Keratinocyte (primary cell): ENCODE measurements around the gene RPS19BP1. TPM values are rescaled to one million over a fixed set of nuclear protein-coding genes. Genes with fewer than 3 reads are reported as not detected.
"Not testable (repeated sequence)": the region's sequence is repeated elsewhere in the genome, so short reads cannot be mapped to it uniquely, and the experiment has no call there.

Experiments
- DNase-seq: peaks from one replicate; pipeline ENCODE4 v3.0.0-alpha.2; 2011; ENCODE audit warnings: low read depth, missing footprints, low spot score
- FAIRE-seq: peaks from 2 replicates; lab custom pipeline; 2011; peaks lifted over from hg19 to GRCh38; lab: Jason Lieb, UNC
- H2AFZ ChIP-seq: 2 replicates; pipeline ENCODE4 v1.6.0; 2012; ENCODE audit warnings: low read length, control low read depth, inconsistent platforms; ENCODE audit not compliant: control insufficient read depth
- H3K27ac ChIP-seq: 2 replicates; pipeline ENCODE4 v1.5.1; 2011; ENCODE audit warnings: low read length; ENCODE audit not compliant: control insufficient read depth, insufficient read depth
- H3K27me3 ChIP-seq: 3 replicates; pipeline ENCODE4 v1.6.0; 2011; ENCODE audit warnings: low read length; ENCODE audit not compliant: control insufficient read depth, insufficient read depth; ENCODE audit errors: extremely low read depth
- H3K36me3 ChIP-seq, 2 experiments: 2 replicates in 1 of 2; 3 replicates in 1 of 2; pipeline ENCODE4 v1.5.1; 2011; ENCODE audit warnings: low read length in 2 of 2, mild to moderate bottlenecking in 1 of 2; ENCODE audit not compliant: control insufficient read depth in 2 of 2, insufficient read depth in 2 of 2; ENCODE audit errors: extremely low read depth in 1 of 2
- H3K4me1 ChIP-seq: 3 replicates; pipeline ENCODE4 v1.5.1; 2011; ENCODE audit warnings: low read length; ENCODE audit not compliant: control insufficient read depth, insufficient read depth; ENCODE audit errors: extremely low read depth
- H3K4me2 ChIP-seq: 3 replicates; pipeline ENCODE4 v1.6.0; 2011; ENCODE audit warnings: low read depth, low read length; ENCODE audit not compliant: control insufficient read depth, insufficient read depth; ENCODE audit errors: extremely low read depth
- H3K4me3 ChIP-seq, 3 experiments: fragments of 200-600 bp in 1 of 3; sonication (generic) in 1 of 3; 2 replicates in 2 of 3; 3 replicates in 1 of 3; pipeline ENCODE4 v1.5.1; 2011 to 2016; ENCODE audit warnings: low read length in 3 of 3, mild to moderate bottlenecking in 3 of 3, control low read depth in 2 of 3, inconsistent platforms in 1 of 3, low read depth in 1 of 3, mixed read lengths in 1 of 3, mixed run types in 1 of 3, moderate library complexity in 1 of 3; ENCODE audit not compliant: control insufficient read depth in 2 of 3, insufficient read depth in 2 of 3; ENCODE audit errors: extremely low read depth in 1 of 3
- H3K79me2 ChIP-seq: 2 replicates; pipeline ENCODE4 v1.6.0; 2012; ENCODE audit warnings: low read length; ENCODE audit not compliant: control insufficient read depth, insufficient read depth
- H3K9ac ChIP-seq: 3 replicates; pipeline ENCODE4 v1.6.0; 2011; ENCODE audit warnings: low read length; ENCODE audit not compliant: control insufficient read depth, insufficient read depth; ENCODE audit errors: extremely low read depth
- H3K9me1 ChIP-seq: 3 replicates; pipeline ENCODE4 v1.6.0; 2011; ENCODE audit warnings: low read length; ENCODE audit not compliant: control insufficient read depth, insufficient read depth; ENCODE audit errors: extremely low read depth
- H3K9me3 ChIP-seq: 2 replicates; pipeline ENCODE4 v1.5.1; 2012; ENCODE audit warnings: low read depth, low read length; ENCODE audit not compliant: control insufficient read depth
- H4K20me1 ChIP-seq: 3 replicates; pipeline ENCODE4 v1.6.0; 2011; ENCODE audit warnings: low read length; ENCODE audit not compliant: control insufficient read depth, insufficient read depth; ENCODE audit errors: extremely low read depth
- CTCF ChIP-seq, 3 experiments: IDR thresholded peaks in 1 of 3; conservative IDR thresholded peaks in 1 of 3; optimal IDR thresholded peaks in 1 of 3; 2 replicates in 2 of 3; 3 replicates in 1 of 3; pipeline versions ENCODE3 to v1.5.1; 2011; ENCODE audit warnings: low read length in 3 of 3, mild to moderate bottlenecking in 3 of 3, moderate library complexity in 2 of 3, control low read depth in 1 of 3, inconsistent platforms in 1 of 3; ENCODE audit not compliant: insufficient read depth in 2 of 3; ENCODE audit errors: extremely low read depth in 1 of 3
- EZH2 ChIP-seq: IDR thresholded peaks from one replicate; pipeline ENCODE4 v1.6.1; 2012; ENCODE audit warnings: inconsistent platforms, mild to moderate bottlenecking, low read length, moderate library complexity
- dilution Hi-C: fragments of 300-500 bp; cut with MboI; formaldehyde crosslinking; loops from one replicate; pipeline ENCODE4 v1.7.0; 2020; ENCODE audit warnings: low sequenced_read_pairs; ENCODE audit not compliant: extremely low pct_ligation_motif_present
- polyA plus RNA-seq, 5 experiments: library from polyadenylated mRNA; depleted of rRNA in 3 of 5; stranded (reverse) in 3 of 5; stranded (forward) in 1 of 5; unstranded in 1 of 5; fragments of >200 nt; gene quantifications; 1 replicate in 1 of 5; 2 replicates in 3 of 5; 3 replicates in 1 of 5; pipeline versions ENCODE4 v1.2.1 to v1.2.3, GENCODE V29; 2011 to 2012; ENCODE audit warnings: missing spikeins in 2 of 5, low read depth in 1 of 5, low replicate concordance in 1 of 5

RPS19BP1 gene
- polyA plus RNA-seq, 1 donor (not counting 4 experiments of a cell fraction or from before 2014, with no cell fraction given): 67.3 TPM

GRCh38 chr22:39521106-39521885, 11.3 kb downstream of the RPS19BP1 start:
- dilution Hi-C loops, H3K9me1 ChIP-seq, H2AFZ ChIP-seq, H3K9me3 ChIP-seq, H3K27me3 ChIP-seq, FAIRE-seq: not testable (repeated sequence)
- peak overlapping the region; percentile 97 for H3K27ac ChIP-seq
- H3K9ac ChIP-seq: peak overlapping the region; percentile 99
- H4K20me1 ChIP-seq: peaks cover 43% of the 10 kb centered on the region
- peaks cover 18 to 34% of the 10 kb centered on the region in 2 experiments for H3K36me3 ChIP-seq
- H3K4me2 ChIP-seq: peak overlapping the region; percentile 96
- peak; percentile 36 for DNase-seq
- peak overlapping the region; percentile 79 to 93 (median 86) for H3K4me3 ChIP-seq
- H3K4me1 ChIP-seq: peaks cover 21% of the 10 kb centered on the region
- peaks cover 26% of the 10 kb centered on the region for H3K79me2 ChIP-seq

GRCh38 chr22:39520226-39521105, 12.1 kb downstream of the RPS19BP1 start, which contains the start of gene ATF4:
ATF4 (plus strand) TSS chr22:39520562; CDS start chr22:39521446, 884 bp downstream.
- Histone ChIP-seq H3K27me3 (no peaks in the 10 kb centered on the region), H3K79me2 (peaks cover 27% of the 10 kb centered on the region), H4K20me1 (peaks cover 41% of the 10 kb centered on the region), H3K4me3 (peak within 1 kb of the TSS; percentile 79 to 93 (median 86)), H3K27ac (peak within 1 kb of the TSS; percentile 97), H2AFZ (peak within 1 kb of the TSS; percentile 98), H3K9me3 (no peaks in the 10 kb centered on the region), H3K4me2 (peak within 1 kb of the TSS; percentile 96), H3K9me1 (peaks cover 2% of the 10 kb centered on the region), H3K9ac (peak within 1 kb of the TSS; percentile 99), H3K36me3 (peaks cover 19 to 38% of the 10 kb centered on the region in 2 experiments), H3K4me1 (peaks cover 21% of the 10 kb centered on the region)
- DNase-seq (peak; percentile 58), FAIRE-seq (no peak)
- no peak for TF ChIP-seq CTCF (optimal IDR thresholded peaks at IDR 0.05 in 1 of 3, IDR thresholded peaks at IDR 0.05 in 1 of 3, conservative IDR thresholded peaks at IDR 0.05 in 1 of 3; ENCODE audit: extremely low read depth in 1 of 3, insufficient read depth in 2 of 3, low read length in 3 of 3)
- no peak for TF ChIP-seq EZH2
- dilution Hi-C loops: no loop called here
